ENCODE results near the gene MYO1H.

MYO1H gene

GRCh38 chr12:109331301-109331952, 16.3 kb upstream of the MYO1H start:
- H3K9ac ChIP-seq (ENCODE audit: low read length): no peak overlapping the region
- no peaks in the 10 kb centered on the region for H4K20me1 ChIP-seq (ENCODE audit: insufficient read depth, low read length)
- no peaks in the 10 kb centered on the region for H3K9me3 ChIP-seq (ENCODE audit: low read length)
- H3K79me2 ChIP-seq (ENCODE audit: insufficient read depth, low read length): no peaks in the 10 kb centered on the region
- no peaks in the 10 kb centered on the region for H3K4me1 ChIP-seq (ENCODE audit: insufficient read depth, low read length, severe bottlenecking)
- H2AFZ ChIP-seq (ENCODE audit: low read length): no peak overlapping the region
- no peak overlapping the region for H3K4me2 ChIP-seq (ENCODE audit: low read length)
- H3K27ac ChIP-seq (ENCODE audit: low read depth, low read length, poor library complexity, severe bottlenecking): no peak overlapping the region
- no peaks in the 10 kb centered on the region for H3F3A ChIP-seq (ENCODE audit: insufficient read depth, low read length)
- H3K9me2 ChIP-seq (ENCODE audit: low read depth, low read length): no peaks in the 10 kb centered on the region
- no peaks in the 10 kb centered on the region for H3K27me3 ChIP-seq (ENCODE audit: insufficient read depth, low read length)
- H3K36me3 ChIP-seq (ENCODE audit: insufficient read depth, low read length): no peaks in the 10 kb centered on the region
- no peak overlapping the region for H3K4me3 ChIP-seq (ENCODE audit: low read depth, low read length, poor library complexity, severe bottlenecking)
- TF ChIP-seq, protein P1, sequence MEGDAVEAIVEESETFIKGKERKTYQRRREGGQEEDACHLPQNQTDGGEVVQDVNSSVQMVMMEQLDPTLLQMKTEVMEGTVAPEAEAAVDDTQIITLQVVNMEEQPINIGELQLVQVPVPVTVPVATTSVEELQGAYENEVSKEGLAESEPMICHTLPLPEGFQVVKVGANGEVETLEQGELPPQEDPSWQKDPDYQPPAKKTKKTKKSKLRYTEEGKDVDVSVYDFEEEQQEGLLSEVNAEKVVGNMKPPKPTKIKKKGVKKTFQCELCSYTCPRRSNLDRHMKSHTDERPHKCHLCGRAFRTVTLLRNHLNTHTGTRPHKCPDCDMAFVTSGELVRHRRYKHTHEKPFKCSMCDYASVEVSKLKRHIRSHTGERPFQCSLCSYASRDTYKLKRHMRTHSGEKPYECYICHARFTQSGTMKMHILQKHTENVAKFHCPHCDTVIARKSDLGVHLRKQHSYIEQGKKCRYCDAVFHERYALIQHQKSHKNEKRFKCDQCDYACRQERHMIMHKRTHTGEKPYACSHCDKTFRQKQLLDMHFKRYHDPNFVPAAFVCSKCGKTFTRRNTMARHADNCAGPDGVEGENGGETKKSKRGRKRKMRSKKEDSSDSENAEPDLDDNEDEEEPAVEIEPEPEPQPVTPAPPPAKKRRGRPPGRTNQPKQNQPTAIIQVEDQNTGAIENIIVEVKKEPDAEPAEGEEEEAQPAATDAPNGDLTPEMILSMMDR (IDR thresholded peaks at IDR 0.05; ENCODE audit: low read length): no peak
- TF ChIP-seq EZH2 (IDR thresholded peaks at IDR 0.05; ENCODE audit: borderline replicate concordance, low read length): no peak

GRCh38 chr12:109334887-109335286, 12.8 kb upstream of the MYO1H start:
- no peak overlapping the region for H3K27ac ChIP-seq (ENCODE audit: low read depth, low read length, poor library complexity, severe bottlenecking)
- H3K4me2 ChIP-seq (ENCODE audit: low read length): no peak overlapping the region
- no peaks in the 10 kb centered on the region for H3K36me3 ChIP-seq (ENCODE audit: insufficient read depth, low read length)
- H4K20me1 ChIP-seq (ENCODE audit: insufficient read depth, low read length): no peaks in the 10 kb centered on the region
- H3K4me1 ChIP-seq (ENCODE audit: insufficient read depth, low read length, severe bottlenecking): no peaks in the 10 kb centered on the region
- TF ChIP-seq, protein P1 (IDR thresholded peaks at IDR 0.05; ENCODE audit: low read length): no peak
- no peak for TF ChIP-seq EZH2 (IDR thresholded peaks at IDR 0.05; ENCODE audit: borderline replicate concordance, low read length)
- H3F3A ChIP-seq (ENCODE audit: insufficient read depth, low read length): no peaks in the 10 kb centered on the region
- H3K79me2 ChIP-seq (ENCODE audit: insufficient read depth, low read length): no peaks in the 10 kb centered on the region
- H3K27me3 ChIP-seq (ENCODE audit: insufficient read depth, low read length): no peaks in the 10 kb centered on the region
- H3K4me3 ChIP-seq (ENCODE audit: low read depth, low read length, poor library complexity, severe bottlenecking): no peak overlapping the region
- no peak overlapping the region for H3K9ac ChIP-seq (ENCODE audit: low read length)
- no peaks in the 10 kb centered on the region for H3K9me3 ChIP-seq (ENCODE audit: low read length)
- no peak overlapping the region for H2AFZ ChIP-seq (ENCODE audit: low read length)
- H3K9me2 ChIP-seq (ENCODE audit: low read depth, low read length): no peaks in the 10 kb centered on the region

DNA sequence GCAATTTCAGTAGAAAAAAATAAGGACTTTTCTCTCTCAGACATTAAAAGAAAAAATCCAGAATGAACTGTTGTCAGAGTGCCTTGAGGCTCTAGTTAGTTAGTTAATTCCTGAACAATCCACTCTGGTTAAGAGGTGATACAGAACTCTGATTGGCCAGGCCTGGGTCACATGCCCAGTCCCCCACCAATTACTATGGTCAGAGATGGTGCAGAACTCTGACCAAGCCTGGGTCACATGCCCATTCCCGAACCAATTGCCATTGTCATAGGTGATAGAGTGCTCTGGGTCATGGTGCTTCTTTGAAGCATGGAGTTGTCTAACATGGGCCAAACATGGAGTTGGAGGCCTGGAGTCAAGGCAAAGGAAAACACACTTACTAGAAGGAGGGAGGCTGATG, 11.1 kb upstream of the MYO1H start:
- TF ChIP-seq, protein P1 (IDR thresholded peaks at IDR 0.05; ENCODE audit: low read length): no peak
- no peak for TF ChIP-seq EZH2 (IDR thresholded peaks at IDR 0.05; ENCODE audit: borderline replicate concordance, low read length)
- Histone ChIP-seq H3K36me3 (ENCODE audit: insufficient read depth, low read length) (no peaks in the 10 kb centered on the region), H3K4me3 (ENCODE audit: low read depth, low read length, poor library complexity, severe bottlenecking) (no peak overlapping the region), H3K27me3 (ENCODE audit: insufficient read depth, low read length) (no peaks in the 10 kb centered on the region), H3K79me2 (ENCODE audit: insufficient read depth, low read length) (no peaks in the 10 kb centered on the region), H3K9ac (ENCODE audit: low read length) (no peak overlapping the region), H3K27ac (ENCODE audit: low read depth, low read length, poor library complexity, severe bottlenecking) (no peak overlapping the region), H3K4me2 (ENCODE audit: low read length) (no peak overlapping the region), H3K9me2 (ENCODE audit: low read depth, low read length) (no peaks in the 10 kb centered on the region), H3K4me1 (ENCODE audit: insufficient read depth, low read length, severe bottlenecking) (no peaks in the 10 kb centered on the region), H3K9me3 (ENCODE audit: low read length) (no peaks in the 10 kb centered on the region), H4K20me1 (ENCODE audit: insufficient read depth, low read length) (no peaks in the 10 kb centered on the region), H3F3A (ENCODE audit: insufficient read depth, low read length) (no peaks in the 10 kb centered on the region), H2AFZ (ENCODE audit: low read length) (no peak overlapping the region)
